GM20000 (cell line): ENCODE results near the gene IFITM1.
"Not testable (repeated sequence)": the region's sequence is repeated elsewhere in the genome, so short reads cannot be mapped to it uniquely, and the experiment has no call there.

ENCODE experiments used
- DNase-seq: peaks from one replicate; pipeline ENCODE4 v3.0.0; 2012; ENCODE audit warnings: low spot score
- TF ChIP-seq, protein P1 (sequence below): IDR thresholded peaks from 2 replicates; pipeline ENCODE4 v1.5.1; 2012; ENCODE audit warnings: mild to moderate bottlenecking, control low read depth; ENCODE audit errors: extremely low read depth, missing control alignments

The IFITM1 gene

DNA sequence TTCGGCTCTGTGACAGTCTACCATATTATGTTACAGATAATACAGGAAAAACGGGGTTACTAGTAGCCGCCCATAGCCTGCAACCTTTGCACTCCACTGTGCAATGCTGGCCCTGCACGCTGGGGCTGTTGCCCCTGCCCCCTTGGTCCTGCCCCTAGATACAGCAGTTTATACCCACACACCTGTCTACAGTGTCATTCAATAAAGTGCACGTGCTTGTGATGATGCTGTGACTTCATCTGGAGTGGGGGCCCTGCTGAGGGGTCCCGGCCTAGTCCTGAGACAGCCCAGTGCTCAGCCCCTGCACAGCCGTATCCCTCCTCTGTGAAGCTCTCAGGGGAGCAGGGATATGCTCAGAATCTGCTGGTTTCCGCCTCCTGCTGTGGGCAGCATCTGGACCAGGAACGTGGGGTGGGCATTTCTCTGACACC, 1.2 kb downstream of the IFITM1 start:
- TF ChIP-seq, protein P1, sequence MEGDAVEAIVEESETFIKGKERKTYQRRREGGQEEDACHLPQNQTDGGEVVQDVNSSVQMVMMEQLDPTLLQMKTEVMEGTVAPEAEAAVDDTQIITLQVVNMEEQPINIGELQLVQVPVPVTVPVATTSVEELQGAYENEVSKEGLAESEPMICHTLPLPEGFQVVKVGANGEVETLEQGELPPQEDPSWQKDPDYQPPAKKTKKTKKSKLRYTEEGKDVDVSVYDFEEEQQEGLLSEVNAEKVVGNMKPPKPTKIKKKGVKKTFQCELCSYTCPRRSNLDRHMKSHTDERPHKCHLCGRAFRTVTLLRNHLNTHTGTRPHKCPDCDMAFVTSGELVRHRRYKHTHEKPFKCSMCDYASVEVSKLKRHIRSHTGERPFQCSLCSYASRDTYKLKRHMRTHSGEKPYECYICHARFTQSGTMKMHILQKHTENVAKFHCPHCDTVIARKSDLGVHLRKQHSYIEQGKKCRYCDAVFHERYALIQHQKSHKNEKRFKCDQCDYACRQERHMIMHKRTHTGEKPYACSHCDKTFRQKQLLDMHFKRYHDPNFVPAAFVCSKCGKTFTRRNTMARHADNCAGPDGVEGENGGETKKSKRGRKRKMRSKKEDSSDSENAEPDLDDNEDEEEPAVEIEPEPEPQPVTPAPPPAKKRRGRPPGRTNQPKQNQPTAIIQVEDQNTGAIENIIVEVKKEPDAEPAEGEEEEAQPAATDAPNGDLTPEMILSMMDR = no peak
- DNase-seq = no peak

DNA sequence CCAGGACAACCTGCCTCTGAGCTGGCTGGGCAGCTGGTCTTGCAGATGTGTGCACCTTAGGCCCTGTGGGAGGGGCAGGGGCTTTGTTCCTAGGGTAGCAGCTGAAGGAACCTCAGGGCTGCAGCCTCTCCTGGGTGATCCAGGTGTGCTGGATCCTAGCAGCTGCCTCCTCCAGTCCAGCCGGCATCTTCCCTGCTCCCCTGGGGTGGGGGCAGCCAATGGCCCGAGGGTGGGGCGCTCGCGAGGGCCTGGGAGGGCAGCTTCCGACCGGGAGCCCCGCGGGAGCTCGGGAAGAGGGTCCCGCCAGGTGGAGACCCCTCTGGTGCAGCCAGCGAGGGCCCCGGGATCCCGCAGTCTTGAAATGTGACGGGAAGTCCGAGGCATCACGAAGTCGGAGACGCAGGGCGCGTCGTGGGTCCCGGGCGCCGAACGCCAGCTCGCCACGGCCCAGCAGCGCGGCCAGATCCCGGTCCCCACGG, 1.7 kb downstream of the IFITM1 start:
- no peak for DNase-seq
- TF ChIP-seq, protein P1 = no peak

DNA sequence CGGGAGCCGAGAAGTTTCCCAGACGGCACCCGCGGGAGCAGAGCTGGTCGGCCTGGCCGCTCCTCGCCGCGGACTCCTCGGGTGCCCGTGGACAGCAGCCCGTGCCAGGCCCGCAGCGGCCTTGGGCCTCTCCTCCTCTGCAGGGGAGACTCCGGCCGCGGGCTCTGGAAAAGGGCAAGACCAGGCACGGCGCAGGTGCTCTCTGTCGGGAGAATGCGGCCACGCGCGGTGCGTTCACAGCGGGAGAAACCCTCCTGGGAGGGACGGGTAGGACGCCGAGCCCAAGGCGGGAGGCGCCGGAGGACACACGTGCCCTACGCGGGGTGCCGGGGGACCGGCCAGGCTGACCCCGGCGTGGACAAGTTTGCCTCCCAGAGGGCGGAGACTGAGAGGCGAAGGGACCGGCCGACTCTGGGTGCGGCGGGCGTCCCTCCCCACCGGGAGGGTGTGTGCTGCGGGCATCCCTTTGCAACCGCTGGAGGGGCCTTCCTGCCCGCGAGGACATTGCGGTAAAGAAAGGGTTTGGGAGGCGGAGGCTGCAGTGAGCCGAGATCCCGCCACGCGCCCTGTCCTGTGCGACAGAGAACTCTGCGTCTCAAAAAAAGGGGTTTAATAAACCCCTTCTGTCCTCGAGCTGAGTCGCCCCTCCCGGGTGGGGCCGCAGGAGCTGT, 2.3 kb downstream of the IFITM1 start:
- DNase-seq = no peak
- TF ChIP-seq, protein P1 = no peak

DNA sequence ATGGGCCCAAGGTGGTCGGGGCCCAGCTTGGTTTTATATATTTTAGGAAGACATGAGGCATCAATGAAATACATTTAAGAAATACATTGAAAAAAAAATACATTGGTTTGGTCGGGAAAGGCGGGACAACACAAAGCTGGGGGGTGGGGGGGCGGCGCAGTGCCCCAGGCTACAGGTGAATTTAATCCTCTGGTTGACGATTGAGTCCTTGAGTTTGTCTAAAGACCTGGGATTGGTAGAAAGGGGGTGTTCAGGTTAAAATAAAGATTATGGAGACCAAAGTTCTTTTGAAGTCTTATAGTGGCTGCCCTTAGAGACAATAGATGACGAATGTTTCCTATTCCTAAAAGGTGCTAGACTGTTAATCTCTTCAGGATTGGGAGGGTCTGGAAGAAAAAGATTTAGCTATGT, 3.1 kb downstream of the IFITM1 start:
- DNase-seq = no peak
- TF ChIP-seq, protein P1 = no peak

DNA sequence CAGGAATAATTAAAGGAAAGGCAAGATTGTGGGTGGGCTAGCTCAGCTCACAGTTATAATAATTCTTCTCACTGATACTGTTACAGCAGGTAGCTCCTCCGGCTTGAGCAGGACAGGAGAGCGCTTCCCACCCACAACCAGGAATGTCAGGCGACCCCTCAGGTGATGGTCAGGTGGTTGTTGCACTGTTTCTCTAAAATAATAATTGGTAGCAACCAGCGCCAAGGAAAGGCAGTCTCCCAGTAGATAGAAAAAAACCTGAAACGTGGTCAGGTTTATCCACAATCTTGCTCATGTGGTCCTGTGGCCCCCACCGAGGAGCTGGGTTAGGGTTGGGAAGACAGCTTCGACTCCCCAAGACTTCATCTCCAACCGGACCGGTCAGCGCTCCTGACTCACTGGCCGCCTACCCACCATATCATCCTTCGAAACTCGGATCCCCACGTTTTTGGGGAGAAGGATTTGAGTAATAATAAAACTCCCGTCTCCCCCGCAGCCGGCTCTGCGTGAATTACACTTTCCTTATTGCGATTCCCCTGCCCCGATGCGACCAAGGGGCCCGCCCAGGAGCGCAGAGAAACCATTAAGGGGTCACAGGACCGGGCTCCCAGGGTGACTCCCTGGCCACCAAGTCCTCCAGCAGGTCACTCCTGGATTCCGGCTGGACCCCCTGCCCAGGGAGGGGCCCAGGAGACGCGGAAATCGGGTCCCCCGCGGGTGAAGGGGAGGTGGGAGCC, 4.0 kb downstream of the IFITM1 start:
- not testable (repeated sequence) for DNase-seq

DNA sequence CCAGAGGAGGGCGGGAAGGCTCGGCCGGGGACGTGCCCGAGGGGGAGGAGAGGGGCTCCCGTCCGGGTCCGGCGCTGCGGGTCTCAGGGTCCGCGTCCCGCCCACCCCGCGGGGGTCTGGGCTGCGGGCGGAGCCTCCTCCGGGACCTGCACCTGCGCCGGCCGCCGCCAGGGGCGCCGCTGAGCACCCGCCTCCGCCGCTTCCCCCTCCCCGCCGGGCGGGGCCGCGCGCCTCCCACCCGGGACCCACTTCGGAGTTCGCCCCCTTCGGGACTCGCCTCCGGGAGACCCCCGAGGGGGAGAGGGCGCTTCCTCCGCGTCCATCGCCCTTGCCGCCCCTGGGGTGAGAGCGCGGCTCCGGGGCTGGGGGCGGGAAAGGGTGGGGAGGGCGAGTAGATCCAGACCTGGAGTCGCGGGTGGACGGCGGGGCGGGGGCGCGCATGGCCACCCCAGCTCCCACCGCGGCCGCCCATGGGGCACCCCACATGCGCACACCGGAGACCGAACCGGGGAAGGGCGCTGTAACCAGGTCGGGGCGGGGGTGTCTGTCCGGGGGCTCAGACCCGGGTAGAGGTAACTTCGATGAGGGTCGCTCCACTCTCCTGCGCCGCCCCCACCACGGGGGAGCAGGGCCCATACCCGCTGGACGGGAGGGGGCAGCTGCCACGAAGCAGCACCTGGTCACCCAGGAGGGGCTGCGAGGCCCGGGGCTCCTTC, 4.7 kb downstream of the IFITM1 start:
- DNase-seq = not testable (repeated sequence)

DNA sequence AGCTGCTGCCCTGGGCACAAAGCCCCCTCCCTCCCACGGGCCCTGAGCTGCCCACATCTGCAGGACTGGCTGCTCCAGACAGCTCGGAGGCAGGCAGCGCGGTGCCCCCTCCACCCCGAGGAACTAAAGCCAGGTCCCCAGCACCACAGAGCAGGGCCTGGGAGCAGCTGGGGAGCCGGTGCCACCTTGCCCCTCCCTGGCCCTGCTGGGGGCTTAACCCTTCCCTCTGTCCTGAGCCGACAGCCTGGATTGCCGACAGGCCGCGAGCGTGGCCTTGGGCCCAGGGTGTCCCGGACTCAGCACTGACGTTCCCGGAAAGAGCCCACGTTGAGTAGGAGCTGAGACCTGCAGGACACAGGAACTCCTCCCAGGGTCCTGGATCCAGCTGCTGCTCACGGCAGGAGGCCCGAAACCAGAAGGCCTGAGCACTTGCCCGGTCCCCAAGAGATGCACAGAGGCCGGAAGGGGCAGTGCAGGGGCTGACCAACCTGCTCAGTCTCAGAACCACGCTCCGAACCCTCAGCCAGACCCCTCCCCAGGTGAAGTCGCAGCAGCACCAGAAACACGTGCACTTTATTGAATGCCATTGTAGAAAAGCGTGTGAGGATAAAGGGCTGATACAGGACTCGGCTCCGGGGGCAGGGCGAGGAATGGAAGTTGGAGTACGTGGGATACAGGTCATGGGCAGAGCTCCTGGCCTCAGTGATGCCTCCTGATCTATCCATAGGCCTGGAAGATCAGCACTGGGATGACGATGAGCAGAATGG, 5.5 kb downstream of the IFITM1 start:
- not testable (repeated sequence) for DNase-seq

DNA sequence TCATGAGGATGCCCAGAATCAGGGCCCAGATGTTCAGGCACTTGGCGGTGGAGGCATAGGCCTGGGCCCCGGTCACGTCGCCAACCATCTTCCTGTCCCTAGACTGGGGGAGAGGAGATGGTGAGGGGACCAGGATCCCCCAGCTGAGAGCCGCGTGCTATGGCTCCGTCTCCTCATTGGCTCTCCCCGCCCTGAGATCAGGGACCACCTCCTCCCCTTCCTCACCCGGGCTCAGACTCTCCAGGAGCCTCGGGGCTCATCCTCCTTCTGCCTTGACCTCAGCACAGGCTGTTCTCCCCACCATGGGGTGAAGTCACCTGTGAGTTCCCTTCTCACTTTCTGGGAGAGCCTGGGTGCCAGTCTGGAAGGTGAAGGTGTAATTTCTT, 6.0 kb downstream of the IFITM1 start:
- DNase-seq = not testable (repeated sequence)

DNA sequence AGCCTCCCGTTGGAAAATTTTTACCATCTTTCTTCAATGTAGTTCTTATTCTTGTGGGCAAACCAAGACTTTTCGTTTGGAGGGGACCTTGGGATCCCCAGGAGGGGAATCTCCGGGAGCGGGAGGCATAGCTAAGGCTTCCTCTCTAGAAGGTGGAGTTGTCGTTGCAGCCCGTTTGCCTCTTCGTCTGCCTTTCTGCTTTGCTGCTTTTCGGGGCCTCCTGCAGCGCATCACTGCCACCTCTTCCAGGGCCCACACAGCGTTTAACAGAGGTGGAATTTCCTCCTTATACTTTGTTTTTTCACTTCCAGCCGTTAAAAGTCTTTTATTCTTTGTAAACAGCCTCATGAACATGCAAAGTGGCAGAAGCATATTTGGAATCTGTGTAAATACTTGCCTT, 10.3 kb downstream of the IFITM1 start:
- TF ChIP-seq, protein P1 = no peak
- no peak for DNase-seq

DNA sequence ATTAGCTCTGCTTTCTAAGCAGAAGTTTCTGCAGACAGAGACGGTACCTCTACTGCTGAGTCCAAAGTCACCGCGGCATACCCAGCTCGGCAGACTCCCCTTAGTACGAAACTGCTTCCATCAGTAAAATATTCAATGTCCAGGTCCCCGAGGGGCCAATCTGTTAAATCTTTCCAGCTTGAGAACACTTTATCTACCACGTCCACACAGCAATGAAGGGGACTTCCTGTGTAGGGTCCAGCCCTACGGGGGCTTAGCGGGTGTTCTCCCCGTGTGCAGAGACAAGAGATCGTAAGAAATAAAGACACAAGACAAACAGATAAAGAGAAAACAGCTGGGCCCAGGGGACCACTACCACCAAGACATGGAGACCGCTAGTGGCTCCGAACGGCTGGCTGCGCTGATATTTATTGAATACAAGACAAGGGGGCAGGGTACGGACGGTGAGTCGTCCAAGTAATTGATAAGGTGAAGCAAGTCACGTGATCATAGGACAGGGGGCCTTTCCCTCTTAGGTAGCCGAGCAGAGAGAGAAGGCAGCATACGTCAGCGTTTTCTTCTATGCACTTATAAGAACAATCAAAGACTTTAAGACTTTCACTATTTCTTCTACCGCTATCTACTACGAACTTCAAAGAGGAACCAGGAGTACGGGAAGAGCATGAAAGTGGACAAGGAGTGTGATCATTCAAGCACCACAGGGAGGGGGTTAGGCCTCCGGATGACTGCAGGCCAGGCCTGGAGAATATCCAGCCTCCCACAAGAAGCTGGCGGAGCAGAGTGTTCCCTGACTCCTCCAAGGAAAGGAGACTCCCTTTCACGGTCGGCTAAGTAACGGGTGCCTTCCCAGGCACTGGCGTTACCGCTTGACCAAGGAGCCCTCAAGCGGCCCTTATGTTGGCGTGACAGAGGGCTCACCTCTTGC, 11.0 kb downstream of the IFITM1 start:
- DNase-seq = not testable (repeated sequence)
